Activated CD8-positive, alpha-beta memory T cell treated with anti-CD3 and anti-CD28 coated beads for 4 hours (primary cell): Measurements from ENCODE around the gene ADNP2.
A peak's percentile ranks its signal among the peaks of the same experiment; 100 is the strongest.

ENCODE experiments used
- DNase-seq, 2 donors: peaks; one replicate each; pipeline ENCODE4 v3.0.0-alpha.2; 2020; ENCODE audit warnings: low read depth in 2 of 2

Gene ADNP2

DNA sequence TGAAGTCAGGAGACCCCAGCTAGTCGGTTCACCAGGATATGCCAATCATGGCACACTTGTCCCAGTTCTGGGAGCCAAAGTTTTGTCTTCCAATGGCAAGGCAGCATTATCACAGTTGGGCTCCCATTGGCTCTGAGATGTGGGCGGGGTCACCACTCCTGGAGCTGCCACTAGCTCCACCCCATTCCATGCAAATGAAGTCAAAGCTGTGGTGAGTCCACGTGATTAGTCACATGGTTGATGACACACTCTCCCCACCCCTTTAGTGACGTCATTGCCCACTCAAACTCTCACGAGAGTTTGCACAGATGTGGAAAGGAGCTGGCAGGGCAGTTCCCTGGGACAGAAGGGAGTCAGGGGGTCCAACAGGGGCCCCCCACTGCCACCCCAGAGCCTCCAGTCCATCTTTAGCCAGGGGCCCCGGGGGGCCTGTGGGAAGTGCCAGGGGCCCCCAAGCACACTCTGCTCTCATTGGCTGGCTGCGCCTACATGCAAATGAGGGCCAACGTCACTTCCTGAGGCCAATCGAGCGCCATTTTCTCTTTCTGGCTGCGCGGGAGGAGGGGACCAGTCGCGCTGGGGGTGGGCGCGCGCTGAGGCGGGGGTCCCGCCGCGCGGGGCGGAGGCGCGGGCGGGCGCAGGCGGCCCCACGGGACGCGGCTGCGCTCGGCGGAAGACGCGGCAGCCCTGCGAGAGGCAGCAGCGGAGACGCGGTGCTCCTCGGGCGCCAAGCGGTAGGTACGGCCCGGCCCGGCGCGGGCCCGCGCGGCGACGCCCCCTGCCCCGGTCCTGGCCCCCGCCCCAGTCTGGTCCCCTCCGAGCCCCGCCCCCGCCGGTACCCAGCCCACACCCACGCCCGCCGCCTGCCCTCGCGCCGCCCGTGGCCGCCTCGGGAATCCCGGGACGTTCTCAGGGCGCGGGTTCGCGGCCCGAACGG, at the start of gene ADNP2:
Gene ADNP2, plus strand, starts transcription at position 524 of the 937 bp plus-strand sequence. CDS start 8,281 bp downstream, outside the sequence.
- peak; percentile 64 to 73 for DNase-seq

- no peak for DNase-seq
Measured at GRCh38 chr18:80059945-80060344, 49.1 kb upstream of the ADNP2 start.

GRCh38 chr18:80065705-80066104, 43.4 kb upstream of the ADNP2 start:
- DNase-seq = no peak

- no peak for DNase-seq
Measured at GRCh38 chr18:80067321-80067720, 41.7 kb upstream of the ADNP2 start.

DNA sequence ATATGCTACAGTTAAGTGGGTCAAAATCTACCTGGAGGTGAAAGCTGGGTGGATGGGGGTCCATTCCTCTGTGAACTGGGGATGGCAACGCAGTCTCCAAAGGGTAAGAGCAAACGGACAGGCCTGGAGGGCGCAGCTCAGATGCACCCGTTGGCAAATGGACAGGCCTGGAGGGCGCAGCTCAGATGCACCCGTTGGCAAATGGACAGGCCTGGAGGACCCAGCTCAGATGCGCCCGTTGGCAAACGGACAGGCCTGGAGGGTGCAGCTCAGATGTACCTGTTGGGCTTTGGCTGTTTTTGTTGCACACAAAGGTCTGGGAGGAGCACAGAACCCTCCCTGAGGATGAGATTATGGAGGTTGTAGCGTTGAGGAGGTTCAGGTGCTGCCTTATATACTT, 41.2 kb upstream of the ADNP2 start:
- no peak for DNase-seq

- DNase-seq = no peak
Measured at GRCh38 chr18:80068571-80069272, 40.3 kb upstream of the ADNP2 start.

GRCh38 chr18:80070825-80071224, 38.2 kb upstream of the ADNP2 start:
- DNase-seq = no peak

DNA sequence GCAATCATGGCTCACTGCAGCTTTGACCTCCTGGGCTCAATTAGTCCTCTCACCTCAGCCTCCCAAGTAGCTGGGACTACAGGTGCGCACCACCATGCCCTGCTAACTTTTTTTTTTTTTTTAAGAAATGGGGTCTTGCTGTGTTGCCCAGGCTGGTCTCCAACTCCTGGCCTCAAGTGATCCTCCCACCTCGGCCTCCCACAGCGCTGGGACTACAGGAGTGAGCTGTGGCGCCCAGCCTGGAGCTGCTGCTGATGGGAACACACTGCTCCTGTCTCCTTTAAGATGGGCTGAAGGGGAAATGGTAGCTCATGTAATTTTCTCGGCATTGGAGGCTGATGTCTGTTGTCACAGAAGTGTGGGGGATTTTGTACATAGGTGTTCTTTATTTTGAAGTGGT, 34.9 kb upstream of the ADNP2 start:
- DNase-seq = no peak

DNA sequence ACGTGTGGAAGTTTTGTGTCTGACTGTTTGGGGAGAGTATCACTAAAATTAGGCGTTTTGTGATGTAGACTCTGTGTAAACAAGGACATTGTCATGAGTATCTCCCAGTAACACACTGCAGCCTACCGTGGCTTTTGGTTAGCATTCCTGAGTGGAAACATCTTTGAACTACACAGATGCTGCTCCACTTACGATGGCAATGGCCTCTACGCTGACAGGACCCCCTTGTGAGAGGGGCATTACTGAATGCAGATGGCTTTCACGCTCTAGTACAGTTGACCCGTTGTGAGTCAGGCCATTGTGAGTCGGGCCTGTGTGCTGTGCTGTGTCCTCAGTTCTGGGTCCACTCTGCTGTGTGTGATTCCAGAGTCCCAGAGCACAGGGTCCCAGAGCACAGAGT, 34.4 kb upstream of the ADNP2 start:
- DNase-seq = no peak

- DNase-seq = no peak
Measured at GRCh38 chr18:80075940-80076339, 33.1 kb upstream of the ADNP2 start.

- no peak for DNase-seq
Measured at GRCh38 chr18:80076379-80076778, 32.7 kb upstream of the ADNP2 start.

DNA sequence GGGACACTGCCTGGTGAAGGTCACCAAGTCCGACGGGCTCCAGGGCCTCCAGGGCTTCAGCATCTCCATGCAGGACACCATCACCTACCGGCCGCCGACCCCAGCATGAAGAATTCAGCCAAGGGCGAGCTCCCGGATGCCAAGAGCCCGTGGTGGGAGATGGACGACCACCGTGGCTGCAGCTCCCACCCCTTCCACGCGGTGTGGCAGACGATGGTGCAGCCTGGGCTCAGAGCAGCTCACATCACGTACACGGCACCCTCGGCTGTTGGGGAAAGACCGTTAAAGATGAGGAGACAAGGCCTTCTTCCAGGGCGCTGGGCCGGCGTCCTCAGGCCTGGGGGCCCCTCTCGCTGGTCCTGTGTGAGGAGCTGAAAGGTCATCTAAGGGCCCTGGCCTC, 31.2 kb upstream of the ADNP2 start:
- no peak for DNase-seq

DNA sequence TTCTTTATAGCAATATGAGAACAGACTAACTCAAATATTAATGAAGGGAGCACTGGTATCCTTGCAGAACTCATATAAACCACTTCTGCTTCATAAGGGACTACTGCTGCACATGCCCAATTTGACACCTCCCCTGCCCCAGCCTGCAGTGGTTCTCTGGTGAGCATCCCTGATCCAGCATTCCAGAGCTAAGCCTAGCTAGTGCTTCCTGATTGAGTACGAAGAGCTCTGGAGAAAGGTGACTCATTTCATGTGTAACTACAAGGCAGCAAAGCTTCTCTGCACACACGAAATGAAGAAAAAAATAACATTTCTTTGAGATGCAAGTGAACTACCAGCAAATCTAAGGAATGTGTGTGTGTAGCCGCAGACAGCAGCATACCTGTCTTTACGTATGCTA, 22.8 kb upstream of the ADNP2 start:
- DNase-seq = no peak

- DNase-seq = no peak
Measured at GRCh38 chr18:80088036-80088435, 21.0 kb upstream of the ADNP2 start.

- DNase-seq = no peak
Measured at GRCh38 chr18:80088823-80089222, 20.2 kb upstream of the ADNP2 start.

DNA sequence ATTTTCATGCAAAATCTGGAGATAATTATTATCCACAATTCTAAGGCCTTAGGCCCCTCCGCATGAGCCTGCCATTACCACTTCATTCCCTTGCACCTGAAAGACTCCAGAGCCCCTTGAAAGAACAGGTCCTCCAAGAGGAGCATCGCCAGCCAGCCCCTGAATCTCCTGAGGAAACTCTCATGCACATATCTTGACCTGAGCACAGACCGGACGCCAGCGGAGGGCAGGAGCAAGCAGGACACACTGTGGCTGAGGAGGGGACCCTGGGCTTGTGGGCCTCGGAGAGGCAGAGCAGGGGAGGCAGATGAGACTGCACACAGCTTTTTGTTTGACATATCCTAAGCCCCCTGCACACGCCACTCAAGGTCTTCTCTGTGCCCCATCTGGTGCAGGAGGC, 13.6 kb upstream of the ADNP2 start:
- DNase-seq = no peak

DNA sequence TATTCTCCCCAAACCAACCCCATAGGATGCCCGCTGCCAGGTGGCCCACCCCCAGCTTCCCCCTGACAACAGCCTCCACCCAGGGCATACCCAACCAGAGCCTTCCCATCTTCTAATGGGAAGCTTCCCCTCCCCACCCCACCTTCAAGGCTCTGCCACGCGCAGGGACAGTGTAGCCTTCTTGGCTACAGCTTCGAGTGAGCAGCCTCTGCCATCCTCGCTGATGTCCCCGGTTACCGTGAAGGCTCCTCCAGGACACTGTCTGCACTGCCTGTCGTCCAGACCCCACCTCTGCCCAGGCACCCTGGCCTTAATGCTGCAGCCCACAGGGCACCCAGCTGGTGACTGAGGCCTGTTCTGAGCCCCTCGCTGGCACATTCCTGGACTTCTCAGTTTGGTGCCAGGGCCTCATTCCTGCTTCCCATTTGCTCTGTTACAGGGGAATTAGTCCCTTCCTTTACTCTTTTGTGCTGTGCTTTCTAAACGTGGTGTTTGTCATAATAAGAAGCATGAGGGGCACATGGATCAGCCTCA, 13.0 kb upstream of the ADNP2 start:
- DNase-seq = no peak

DNA sequence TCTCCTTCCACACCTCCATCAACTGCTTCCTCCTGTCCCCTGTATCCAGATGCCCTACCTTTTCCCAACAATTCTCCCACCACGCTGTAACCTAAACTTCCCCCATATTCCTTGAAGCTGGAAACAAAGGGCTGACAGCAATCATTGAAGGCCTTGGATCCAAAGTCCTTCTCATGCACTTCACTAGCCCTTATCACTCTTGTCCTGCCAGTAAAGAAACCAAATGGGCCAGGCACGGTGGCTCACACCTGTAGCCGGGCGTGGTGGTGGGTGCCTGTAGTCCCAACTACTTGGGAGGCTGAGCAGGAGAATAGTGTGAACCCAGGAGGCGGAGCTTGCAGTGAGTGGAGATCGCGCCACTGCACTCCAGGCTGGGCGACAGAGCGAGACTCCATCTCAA, 11.9 kb upstream of the ADNP2 start:
- no peak for DNase-seq

DNA sequence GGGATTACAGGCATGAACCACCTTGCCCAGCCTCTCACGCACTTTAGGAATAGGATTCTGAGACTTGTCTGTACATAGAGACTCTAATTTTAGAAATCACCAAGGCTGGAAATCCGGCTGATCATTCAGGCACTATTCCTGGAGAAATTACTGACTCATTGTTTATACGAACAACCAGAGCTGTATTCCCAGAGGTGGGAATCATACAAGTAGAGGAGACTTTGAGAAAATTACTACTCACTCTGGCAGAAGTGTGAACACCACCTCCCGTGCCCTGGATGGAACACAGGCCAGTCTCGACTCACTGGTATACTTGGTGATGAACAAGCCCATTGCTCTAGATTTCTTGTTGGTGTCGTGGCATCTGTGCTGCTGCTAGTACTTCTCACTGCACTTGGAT, 5.8 kb upstream of the ADNP2 start:
- no peak for DNase-seq

DNA sequence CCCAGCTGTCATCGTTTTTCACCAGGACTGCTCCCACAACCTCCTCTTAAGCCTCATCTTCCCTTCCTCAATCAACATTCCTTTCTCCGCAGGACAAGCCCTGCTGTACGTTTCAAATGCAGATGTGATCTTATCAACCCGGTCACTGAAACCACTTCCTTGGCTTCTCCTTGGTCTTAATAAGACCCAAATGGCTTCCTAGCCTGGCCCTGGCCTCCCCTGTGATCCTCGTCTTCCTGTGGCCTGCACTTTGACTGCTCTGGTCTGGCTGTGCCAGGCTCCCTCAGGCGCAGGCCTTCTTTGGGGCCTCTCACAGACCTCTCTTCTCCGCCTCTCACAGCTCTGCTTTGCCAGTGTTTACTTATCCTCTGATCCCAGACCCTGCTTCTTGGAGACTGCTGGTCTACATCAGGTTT, 4.7 kb upstream of the ADNP2 start:
- DNase-seq = no peak

- no peak for DNase-seq
Measured at GRCh38 chr18:80105369-80106167, 3.5 kb upstream of the ADNP2 start.

GRCh38 chr18:80106482-80107051, 2.5 kb upstream of the ADNP2 start:
- DNase-seq = no peak
